ENCODE results near the gene DCST1. TPM values are rescaled to one million over a fixed set of nuclear protein-coding genes. Genes with fewer than 3 reads are reported as not detected.
A peak's percentile ranks its signal among the peaks of the same experiment; 100 is the strongest.

DCST1 gene
- total and polyA plus RNA-seq, 2 of the 13 experiments (the other 11 are each of a cell fraction or from before 2014, with no cell fraction given) = 0.04 TPM; not detected in 1

DNA sequence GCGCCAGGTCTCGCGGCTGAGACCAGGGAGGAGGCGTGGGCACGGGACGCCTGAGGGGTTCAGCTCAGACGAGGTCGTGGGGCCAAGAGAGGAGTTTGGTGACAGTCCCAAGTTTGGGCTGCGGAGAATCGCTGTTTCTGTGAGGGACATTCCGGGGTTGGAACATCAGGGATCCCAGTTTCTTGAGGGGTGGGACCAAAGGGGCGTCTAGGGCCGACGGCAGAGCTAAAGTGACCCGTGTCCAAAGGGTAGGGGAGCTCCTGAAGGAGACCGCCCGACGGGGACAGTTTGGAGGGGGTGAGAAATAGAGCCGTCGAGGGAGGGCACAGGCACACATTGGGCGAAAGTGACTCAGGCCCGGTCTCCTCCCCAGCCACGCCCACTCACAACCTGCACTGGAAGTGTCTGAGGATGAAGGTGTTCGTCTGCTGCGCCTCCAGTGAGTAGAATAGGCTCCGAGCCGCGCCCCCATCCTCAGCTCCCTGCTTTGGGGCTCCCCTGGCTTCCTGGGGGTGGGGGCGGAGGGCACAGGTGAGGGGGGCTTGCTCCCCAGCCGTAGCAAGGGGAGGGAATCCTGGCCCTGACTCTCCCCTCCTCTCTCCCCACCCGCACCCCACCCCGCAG, 52.0 kb downstream of the DCST1 start (continued):
- TF ChIP-seq, protein P1, sequence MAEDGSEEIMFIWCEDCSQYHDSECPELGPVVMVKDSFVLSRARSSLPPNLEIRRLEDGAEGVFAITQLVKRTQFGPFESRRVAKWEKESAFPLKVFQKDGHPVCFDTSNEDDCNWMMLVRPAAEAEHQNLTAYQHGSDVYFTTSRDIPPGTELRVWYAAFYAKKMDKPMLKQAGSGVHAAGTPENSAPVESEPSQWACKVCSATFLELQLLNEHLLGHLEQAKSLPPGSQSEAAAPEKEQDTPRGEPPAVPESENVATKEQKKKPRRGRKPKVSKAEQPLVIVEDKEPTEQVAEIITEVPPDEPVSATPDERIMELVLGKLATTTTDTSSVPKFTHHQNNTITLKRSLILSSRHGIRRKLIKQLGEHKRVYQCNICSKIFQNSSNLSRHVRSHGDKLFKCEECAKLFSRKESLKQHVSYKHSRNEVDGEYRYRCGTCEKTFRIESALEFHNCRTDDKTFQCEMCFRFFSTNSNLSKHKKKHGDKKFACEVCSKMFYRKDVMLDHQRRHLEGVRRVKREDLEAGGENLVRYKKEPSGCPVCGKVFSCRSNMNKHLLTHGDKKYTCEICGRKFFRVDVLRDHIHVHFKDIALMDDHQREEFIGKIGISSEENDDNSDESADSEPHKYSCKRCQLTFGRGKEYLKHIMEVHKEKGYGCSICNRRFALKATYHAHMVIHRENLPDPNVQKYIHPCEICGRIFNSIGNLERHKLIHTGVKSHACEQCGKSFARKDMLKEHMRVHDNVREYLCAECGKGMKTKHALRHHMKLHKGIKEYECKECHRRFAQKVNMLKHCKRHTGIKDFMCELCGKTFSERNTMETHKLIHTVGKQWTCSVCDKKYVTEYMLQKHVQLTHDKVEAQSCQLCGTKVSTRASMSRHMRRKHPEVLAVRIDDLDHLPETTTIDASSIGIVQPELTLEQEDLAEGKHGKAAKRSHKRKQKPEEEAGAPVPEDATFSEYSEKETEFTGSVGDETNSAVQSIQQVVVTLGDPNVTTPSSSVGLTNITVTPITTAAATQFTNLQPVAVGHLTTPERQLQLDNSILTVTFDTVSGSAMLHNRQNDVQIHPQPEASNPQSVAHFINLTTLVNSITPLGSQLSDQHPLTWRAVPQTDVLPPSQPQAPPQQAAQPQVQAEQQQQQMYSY (CRISPR knock-in tag; IDR thresholded peaks at IDR 0.05) = no peak
- TF ChIP-seq JUN (CRISPR knock-in tag; IDR thresholded peaks at IDR 0.05) (no peak), PRPF4 (IDR thresholded peaks at IDR 0.05; ENCODE audit: low read depth, low read length, poor library complexity, severe bottlenecking) (no peak), THYN1 (CRISPR knock-in tag; IDR thresholded peaks at IDR 0.05; ENCODE audit: borderline replicate concordance, low read depth) (no peak), FOSL2 (CRISPR knock-in tag; IDR thresholded peaks at IDR 0.05) (peak; percentile 6; the same call in 1 of the 2 replicates), ZNF777 (CRISPR knock-in tag; IDR thresholded peaks at IDR 0.05) (peak; percentile 91), ZNF564 (CRISPR knock-in tag; IDR thresholded peaks at IDR 0.05) (no peak), SATB2 (CRISPR knock-in tag; IDR thresholded peaks at IDR 0.05) (peak; percentile 68; the same call in 1 of the 2 replicates), ZNF567 (CRISPR knock-in tag; IDR thresholded peaks at IDR 0.05; ENCODE audit: borderline replicate concordance) (no peak), MEIS2 (CRISPR knock-in tag; IDR thresholded peaks at IDR 0.05) (no peak), MATR3 (CRISPR knock-in tag; IDR thresholded peaks at IDR 0.05) (no peak), NFKB2 (CRISPR knock-in tag; IDR thresholded peaks at IDR 0.05; ENCODE audit: borderline replicate concordance) (peak; percentile 1; the same call in 1 of the 2 replicates), MED1 (CRISPR knock-in tag; IDR thresholded peaks at IDR 0.05) (peak; percentile 27; the same call in 1 of the 2 replicates), FLYWCH1 (CRISPR knock-in tag; IDR thresholded peaks at IDR 0.05) (0 out of 2 replicates have a peak, but pooled peaks have one; percentile 3), CREM (IDR thresholded peaks at IDR 0.05) (no peak), CREM (CRISPR knock-in tag; IDR thresholded peaks at IDR 0.05) (no peak), BORCS8-MEF2B (CRISPR knock-in tag; IDR thresholded peaks at IDR 0.05) (0 out of 2 replicates have a peak, but pooled peaks have one; percentile 20), GLI4 (CRISPR knock-in tag; IDR thresholded peaks at IDR 0.05; ENCODE audit: borderline replicate concordance) (no peak), ZFP36L2 (CRISPR knock-in tag; IDR thresholded peaks at IDR 0.05) (no peak), XBP1 (CRISPR knock-in tag; IDR thresholded peaks at IDR 0.05) (no peak), REXO4 (CRISPR knock-in tag; IDR thresholded peaks at IDR 0.05; ENCODE audit: borderline replicate concordance) (no peak)
- TF ChIP-seq, protein P2, sequence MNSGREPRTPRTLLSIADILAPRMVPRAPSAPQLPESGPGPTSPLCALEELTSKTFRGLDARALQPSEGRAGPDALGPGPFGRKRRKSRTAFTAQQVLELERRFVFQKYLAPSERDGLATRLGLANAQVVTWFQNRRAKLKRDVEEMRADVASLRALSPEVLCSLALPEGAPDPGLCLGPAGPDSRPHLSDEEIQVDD (CRISPR knock-in tag; IDR thresholded peaks at IDR 0.05; ENCODE audit: borderline replicate concordance) = no peak
- TF ChIP-seq, protein P3, sequence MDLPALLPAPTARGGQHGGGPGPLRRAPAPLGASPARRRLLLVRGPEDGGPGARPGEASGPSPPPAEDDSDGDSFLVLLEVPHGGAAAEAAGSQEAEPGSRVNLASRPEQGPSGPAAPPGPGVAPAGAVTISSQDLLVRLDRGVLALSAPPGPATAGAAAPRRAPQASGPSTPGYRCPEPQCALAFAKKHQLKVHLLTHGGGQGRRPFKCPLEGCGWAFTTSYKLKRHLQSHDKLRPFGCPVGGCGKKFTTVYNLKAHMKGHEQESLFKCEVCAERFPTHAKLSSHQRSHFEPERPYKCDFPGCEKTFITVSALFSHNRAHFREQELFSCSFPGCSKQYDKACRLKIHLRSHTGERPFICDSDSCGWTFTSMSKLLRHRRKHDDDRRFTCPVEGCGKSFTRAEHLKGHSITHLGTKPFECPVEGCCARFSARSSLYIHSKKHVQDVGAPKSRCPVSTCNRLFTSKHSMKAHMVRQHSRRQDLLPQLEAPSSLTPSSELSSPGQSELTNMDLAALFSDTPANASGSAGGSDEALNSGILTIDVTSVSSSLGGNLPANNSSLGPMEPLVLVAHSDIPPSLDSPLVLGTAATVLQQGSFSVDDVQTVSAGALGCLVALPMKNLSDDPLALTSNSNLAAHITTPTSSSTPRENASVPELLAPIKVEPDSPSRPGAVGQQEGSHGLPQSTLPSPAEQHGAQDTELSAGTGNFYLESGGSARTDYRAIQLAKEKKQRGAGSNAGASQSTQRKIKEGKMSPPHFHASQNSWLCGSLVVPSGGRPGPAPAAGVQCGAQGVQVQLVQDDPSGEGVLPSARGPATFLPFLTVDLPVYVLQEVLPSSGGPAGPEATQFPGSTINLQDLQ (CRISPR knock-in tag; IDR thresholded peaks at IDR 0.05) = no peak
- TF ChIP-seq, protein P4, sequence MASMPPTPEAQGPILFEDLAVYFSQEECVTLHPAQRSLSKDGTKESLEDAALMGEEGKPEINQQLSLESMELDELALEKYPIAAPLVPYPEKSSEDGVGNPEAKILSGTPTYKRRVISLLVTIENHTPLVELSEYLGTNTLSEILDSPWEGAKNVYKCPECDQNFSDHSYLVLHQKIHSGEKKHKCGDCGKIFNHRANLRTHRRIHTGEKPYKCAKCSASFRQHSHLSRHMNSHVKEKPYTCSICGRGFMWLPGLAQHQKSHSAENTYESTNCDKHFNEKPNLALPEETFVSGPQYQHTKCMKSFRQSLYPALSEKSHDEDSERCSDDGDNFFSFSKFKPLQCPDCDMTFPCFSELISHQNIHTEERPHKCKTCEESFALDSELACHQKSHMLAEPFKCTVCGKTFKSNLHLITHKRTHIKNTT (CRISPR knock-in tag; IDR thresholded peaks at IDR 0.05) = no peak
